Measurements from ENCODE around the gene MTR.

The MTR gene

DNA sequence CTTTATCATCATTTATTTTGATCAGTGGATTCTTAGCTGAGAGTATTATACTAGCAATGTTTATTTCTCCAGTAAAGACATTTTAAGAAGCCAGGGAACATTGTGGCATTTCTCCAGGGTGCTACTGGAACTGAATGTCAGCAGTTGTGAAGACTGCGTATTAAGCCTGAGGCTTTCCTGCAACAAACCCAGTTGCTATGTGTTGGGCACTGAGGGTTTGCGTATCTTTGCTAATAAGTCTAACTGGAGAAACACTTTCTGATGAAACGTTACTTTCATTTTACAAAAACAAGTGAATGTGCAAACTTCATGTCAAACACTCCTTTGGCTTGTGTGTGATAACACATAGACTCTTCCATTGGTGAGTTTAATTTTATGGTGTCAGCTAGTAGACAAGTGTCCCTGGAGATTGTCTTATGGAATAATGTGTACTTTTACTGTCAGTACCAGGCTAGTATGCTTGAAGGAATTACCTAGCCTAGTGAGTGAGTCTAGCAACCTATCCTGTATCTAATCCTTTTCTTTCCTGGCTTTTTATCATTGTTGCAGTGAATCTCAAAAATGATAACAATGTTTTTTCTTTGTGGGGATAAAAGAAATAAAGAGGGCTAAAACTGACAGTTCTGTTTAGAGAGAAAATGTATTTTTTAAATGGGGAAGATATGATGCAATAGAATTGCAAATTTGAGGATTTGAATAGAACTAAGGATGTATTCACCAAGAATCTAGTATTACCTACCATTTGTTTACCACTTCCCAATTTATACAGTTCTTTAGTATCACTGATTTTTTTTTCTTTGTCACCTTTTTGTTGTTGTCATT is 70.1 kb downstream of the MTR start:
- Histone ChIP-seq H3K79me2 (no peaks in the 10 kb centered on the region), H3K4me2 (ENCODE audit: low read length) (no peak overlapping the region), H3K9me3 (ENCODE audit: control insufficient read depth, low read length) (no peaks in the 10 kb centered on the region), H3K27me3 (ENCODE audit: control insufficient read depth, insufficient read depth, low read length) (no peaks in the 10 kb centered on the region), H3K4me1 (no peaks in the 10 kb centered on the region), H3K36me3 (ENCODE audit: control insufficient read depth, insufficient read depth, low read length) (no peaks in the 10 kb centered on the region), H3K9ac (no peak overlapping the region), H3K4me3 (ENCODE audit: low read depth, low read length) (no peak overlapping the region), H2AFZ (no peak overlapping the region), H3K27ac (no peak overlapping the region)
- TF ChIP-seq, protein P1, sequence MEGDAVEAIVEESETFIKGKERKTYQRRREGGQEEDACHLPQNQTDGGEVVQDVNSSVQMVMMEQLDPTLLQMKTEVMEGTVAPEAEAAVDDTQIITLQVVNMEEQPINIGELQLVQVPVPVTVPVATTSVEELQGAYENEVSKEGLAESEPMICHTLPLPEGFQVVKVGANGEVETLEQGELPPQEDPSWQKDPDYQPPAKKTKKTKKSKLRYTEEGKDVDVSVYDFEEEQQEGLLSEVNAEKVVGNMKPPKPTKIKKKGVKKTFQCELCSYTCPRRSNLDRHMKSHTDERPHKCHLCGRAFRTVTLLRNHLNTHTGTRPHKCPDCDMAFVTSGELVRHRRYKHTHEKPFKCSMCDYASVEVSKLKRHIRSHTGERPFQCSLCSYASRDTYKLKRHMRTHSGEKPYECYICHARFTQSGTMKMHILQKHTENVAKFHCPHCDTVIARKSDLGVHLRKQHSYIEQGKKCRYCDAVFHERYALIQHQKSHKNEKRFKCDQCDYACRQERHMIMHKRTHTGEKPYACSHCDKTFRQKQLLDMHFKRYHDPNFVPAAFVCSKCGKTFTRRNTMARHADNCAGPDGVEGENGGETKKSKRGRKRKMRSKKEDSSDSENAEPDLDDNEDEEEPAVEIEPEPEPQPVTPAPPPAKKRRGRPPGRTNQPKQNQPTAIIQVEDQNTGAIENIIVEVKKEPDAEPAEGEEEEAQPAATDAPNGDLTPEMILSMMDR (IDR thresholded peaks at IDR 0.05): no peak

DNA sequence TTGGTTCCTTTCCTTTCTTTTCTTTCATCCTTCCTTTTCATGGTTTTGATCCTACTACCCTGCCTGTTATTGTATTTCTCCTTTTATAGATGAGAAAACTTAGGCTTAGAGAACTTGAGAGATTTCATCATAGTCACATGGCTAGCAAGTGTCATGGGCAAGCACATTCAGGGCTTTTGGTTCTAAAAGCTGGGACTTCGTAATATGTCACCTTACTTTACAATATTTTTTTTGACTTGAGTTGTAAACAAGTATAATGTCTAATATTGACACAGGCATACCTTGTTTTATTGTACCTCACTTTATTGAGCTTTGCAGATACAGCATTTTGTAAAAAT is 70.7 kb downstream of the MTR start:
- no peaks in the 10 kb centered on the region for H3K36me3 ChIP-seq (ENCODE audit: control insufficient read depth, insufficient read depth, low read length)
- H3K9ac ChIP-seq: no peak overlapping the region
- H3K4me1 ChIP-seq: no peaks in the 10 kb centered on the region
- TF ChIP-seq, protein P1 (IDR thresholded peaks at IDR 0.05): no peak
- no peak overlapping the region for H3K4me2 ChIP-seq (ENCODE audit: low read length)
- H3K27ac ChIP-seq: no peak overlapping the region
- no peaks in the 10 kb centered on the region for H3K79me2 ChIP-seq
- H2AFZ ChIP-seq: no peak overlapping the region
- H3K27me3 ChIP-seq (ENCODE audit: control insufficient read depth, insufficient read depth, low read length): no peaks in the 10 kb centered on the region
- H3K4me3 ChIP-seq (ENCODE audit: low read depth, low read length): no peak overlapping the region
- H3K9me3 ChIP-seq (ENCODE audit: control insufficient read depth, low read length): no peaks in the 10 kb centered on the region

DNA sequence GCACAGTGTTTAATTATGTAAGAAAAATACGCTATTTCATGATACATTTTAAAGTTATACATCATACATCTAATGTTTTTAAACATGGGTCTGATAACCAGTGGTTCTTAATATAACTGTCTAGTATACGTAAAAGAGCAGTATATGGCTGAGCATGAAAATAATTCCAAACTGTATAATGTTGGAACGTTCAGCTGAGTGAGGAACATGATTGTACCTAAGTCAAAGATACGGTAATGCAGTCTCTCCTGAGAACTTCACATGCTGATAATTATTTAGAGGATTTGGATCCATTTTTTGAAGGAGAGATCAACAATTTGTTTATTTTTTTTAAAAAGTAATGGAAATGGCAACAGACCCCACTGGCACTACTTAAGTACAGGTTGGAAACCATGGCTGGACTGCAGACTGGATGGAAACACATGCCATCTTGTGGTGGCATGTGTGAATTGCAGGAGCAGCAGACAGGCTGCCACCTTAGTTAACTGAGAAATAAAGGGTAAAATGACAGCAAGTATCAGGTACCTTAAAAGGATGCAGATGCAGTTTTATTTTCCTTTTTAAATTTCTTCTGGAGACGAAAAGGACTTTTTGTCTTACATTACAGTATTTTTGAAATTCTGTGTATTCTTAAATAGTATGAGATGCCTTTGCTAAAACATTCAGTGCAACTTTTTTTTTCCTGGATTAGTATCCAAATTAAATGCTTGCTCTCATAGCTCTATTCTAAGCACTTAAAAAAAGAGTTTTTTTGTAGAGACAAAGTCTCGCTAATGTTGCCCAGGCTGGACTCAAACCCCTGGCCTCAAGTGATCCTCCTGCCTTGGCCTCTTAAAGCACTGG is 73.8 kb downstream of the MTR start:
- Histone ChIP-seq H3K4me2 (ENCODE audit: low read length) (no peak overlapping the region), H3K36me3 (ENCODE audit: control insufficient read depth, insufficient read depth, low read length) (no peaks in the 10 kb centered on the region), H3K9ac (no peak overlapping the region), H3K9me3 (ENCODE audit: control insufficient read depth, low read length) (no peaks in the 10 kb centered on the region), H2AFZ (no peak overlapping the region), H3K27ac (no peak overlapping the region), H3K4me3 (ENCODE audit: low read depth, low read length) (no peak overlapping the region), H3K27me3 (ENCODE audit: control insufficient read depth, insufficient read depth, low read length) (no peaks in the 10 kb centered on the region), H3K4me1 (no peaks in the 10 kb centered on the region), H3K79me2 (no peaks in the 10 kb centered on the region)
- TF ChIP-seq, protein P1 (IDR thresholded peaks at IDR 0.05): peak; percentile 88

DNA sequence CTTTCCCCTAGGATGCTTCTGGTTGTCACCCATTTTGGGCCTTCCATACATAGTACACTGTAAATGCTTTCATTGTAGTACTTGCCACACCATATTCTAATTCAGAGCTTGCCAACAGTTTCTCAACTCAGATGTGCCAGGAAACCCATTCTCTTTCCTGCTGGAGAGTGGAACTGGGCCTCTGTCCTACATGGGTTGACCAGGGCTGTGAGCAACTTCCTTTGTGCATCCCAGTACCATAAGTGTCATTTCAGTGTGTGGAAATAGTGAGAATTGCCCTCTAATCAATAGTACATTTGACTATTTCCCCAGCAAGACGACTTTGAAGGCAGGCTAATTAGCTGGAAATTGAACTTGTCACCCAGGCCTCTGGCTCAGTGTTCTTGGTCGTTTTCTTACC is 74.8 kb downstream of the MTR start:
- no peak overlapping the region for H3K4me3 ChIP-seq (ENCODE audit: low read depth, low read length)
- no peaks in the 10 kb centered on the region for H3K36me3 ChIP-seq (ENCODE audit: control insufficient read depth, insufficient read depth, low read length)
- no peaks in the 10 kb centered on the region for H3K9me3 ChIP-seq (ENCODE audit: control insufficient read depth, low read length)
- H3K27me3 ChIP-seq (ENCODE audit: control insufficient read depth, insufficient read depth, low read length): no peaks in the 10 kb centered on the region
- no peaks in the 10 kb centered on the region for H3K79me2 ChIP-seq
- H2AFZ ChIP-seq: no peak overlapping the region
- H3K4me1 ChIP-seq: no peaks in the 10 kb centered on the region
- H3K9ac ChIP-seq: no peak overlapping the region
- H3K4me2 ChIP-seq (ENCODE audit: low read length): no peak overlapping the region
- TF ChIP-seq, protein P1 (IDR thresholded peaks at IDR 0.05): no peak
- H3K27ac ChIP-seq: no peak overlapping the region

Data from parathyroid adenoma (tissue), 2 donors.